ENCODE measurements around the gene ANKS1A. TPM values are rescaled to one million over a fixed set of nuclear protein-coding genes. Genes with fewer than 3 reads are reported as not detected.

The ANKS1A gene
- total and polyA plus RNA-seq, 11 donors = 11.0 to 49.5 (median 29.3) TPM

- ATAC-seq (peak in 1 of 4 donors; percentile 4), DNase-seq (no peak)
- TF ChIP-seq POLR2A (IDR thresholded peaks at IDR 0.05) (no peak), CTCF (IDR thresholded peaks at IDR 0.05) (no peak)
- H3K27ac ChIP-seq = peak overlapping the region in 3 of 12 donors; percentile 17 to 78 (median 35)
- no peaks in the 10 kb centered on the region for H3K9me3 ChIP-seq
- H3K4me3 ChIP-seq = no peak overlapping the region
- H3K36me3 ChIP-seq = peaks cover 0 to 67% (median 53%) of the 10 kb centered on the region in 9 donors
- no peaks in the 10 kb centered on the region for H3K27me3 ChIP-seq
- 86 to 94% (median 89%) methylated on average over 15 of the region's 15 CpGs for WGBS, 4 donors
- peaks cover 0 to 63% (median 18%) of the 10 kb centered on the region in 12 donors for H3K4me1 ChIP-seq
- intact Hi-C loops (cut with DNase I) = no loop called here
These were observed 201.0 kb downstream of the ANKS1A start for GRCh38 chr6:35089935-35090505.

GRCh38 chr6:35090734-35091133 is 201.7 kb downstream of the ANKS1A start:
- Histone ChIP-seq H3K4me3 (no peak overlapping the region), H3K27me3 (no peaks in the 10 kb centered on the region), H3K27ac (peak overlapping the region in 2 of 12 donors; percentile 20 to 78), H3K4me1 (peaks cover 0 to 64% (median 19%) of the 10 kb centered on the region in 12 donors), H3K36me3 (peaks cover 0 to 60% (median 46%) of the 10 kb centered on the region in 9 donors), H3K9me3 (no peaks in the 10 kb centered on the region)
- intact Hi-C loops (cut with DNase I) = no loop called here
- TF ChIP-seq POLR2A (IDR thresholded peaks at IDR 0.05) = no peak
- TF ChIP-seq CTCF (IDR thresholded peaks at IDR 0.05) = no peak
- 85 to 95% (median 94%) methylated on average over 10 of the region's 10 CpGs for WGBS, 4 donors
- DNase-seq (no peak), ATAC-seq (no peak)

GRCh38 chr6:35091346-35092083 is 202.5 kb downstream of the ANKS1A start:
- 88 to 94% (median 91%) methylated on average over 18 of the region's 18 CpGs for WGBS, 4 donors
- no peak for ATAC-seq
- H3K4me1 ChIP-seq = peaks cover 0 to 66% (median 26%) of the 10 kb centered on the region in 12 donors
- no peaks in the 10 kb centered on the region for H3K27me3 ChIP-seq
- H3K4me3 ChIP-seq = no peak overlapping the region
- H3K36me3 ChIP-seq = peaks cover 0 to 53% (median 39%) of the 10 kb centered on the region in 9 donors
- no peak for DNase-seq
- intact Hi-C loops (cut with DNase I) = no loop called here
- H3K27ac ChIP-seq = peak overlapping the region in 3 of 12 donors; percentile 20 to 78 (median 47)
- TF ChIP-seq POLR2A (IDR thresholded peaks at IDR 0.05) (no peak), CTCF (IDR thresholded peaks at IDR 0.05) (no peak)
- no peaks in the 10 kb centered on the region for H3K9me3 ChIP-seq

GRCh38 chr6:35092362-35093117 is 203.5 kb downstream of the ANKS1A start:
- WGBS, 4 donors = 60 to 71% (median 67%) methylated on average over 5 of the region's 5 CpGs

More at GRCh38 chr6:35092362-35093117, 203.5 kb downstream of the ANKS1A start:
- Histone ChIP-seq H3K4me3 (no peak overlapping the region), H3K9me3 (no peaks in the 10 kb centered on the region), H3K27me3 (no peaks in the 10 kb centered on the region), H3K4me1 (peaks cover 0 to 63% (median 28%) of the 10 kb centered on the region in 12 donors), H3K36me3 (peaks cover 0 to 42% (median 28%) of the 10 kb centered on the region in 9 donors), H3K27ac (peak overlapping the region in 9 of 12 donors; percentile 1 to 78 (median 47))
- TF ChIP-seq CTCF (IDR thresholded peaks at IDR 0.05) (no peak), POLR2A (IDR thresholded peaks at IDR 0.05) (no peak)
- intact Hi-C loops (cut with DNase I) = no loop called here
- DNase-seq (no peak), ATAC-seq (peak in 3 of 4 donors; percentile 31 to 37 (median 35))
